GM12878 (cell line): ENCODE measurements around the gene ANKRD37.

Source experiments
- CTCF ChIP-seq, 3 experiments: IDR thresholded peaks in 2 of 3; conservative IDR thresholded peaks in 1 of 3; 2 replicates each; pipeline ENCODE4 v1.5.1; 2011; ENCODE audit warnings: low read depth in 3 of 3, low read length in 3 of 3, mild to moderate bottlenecking in 3 of 3, control low read depth in 2 of 3, moderate library complexity in 2 of 3, inconsistent platforms in 1 of 3, mixed read lengths in 1 of 3; ENCODE audit not compliant: control insufficient read depth in 2 of 3, insufficient read depth in 1 of 3; ENCODE audit errors: extremely low read depth in 1 of 3
- GABPA ChIP-seq: IDR thresholded peaks from 2 replicates; pipeline ENCODE4 v1.6.1; 2014; ENCODE audit warnings: antibody characterized with exemption, low read depth, mild to moderate bottlenecking, inconsistent platforms
- JUND ChIP-seq: IDR thresholded peaks from 2 replicates; pipeline ENCODE4 v1.6.1; 2012; ENCODE audit warnings: low read depth, mild to moderate bottlenecking, low read length, improper control_type of control experiment, moderate library complexity
- MXI1 ChIP-seq: fragments of 150-350 bp; IDR thresholded peaks from 2 replicates; pipeline ENCODE4 v1.6.1; 2011; ENCODE audit warnings: low read depth, mild to moderate bottlenecking, inconsistent platforms, low read length, improper control_type of control experiment
- RAD21 ChIP-seq: IDR thresholded peaks from 2 replicates; pipeline ENCODE4 v1.6.1; 2011; ENCODE audit warnings: mild to moderate bottlenecking, low read depth, low read length, moderate library complexity; ENCODE audit not compliant: insufficient read depth
- SMC3 ChIP-seq: IDR thresholded peaks from 2 replicates; pipeline ENCODE4 v1.6.1; 2011; ENCODE audit warnings: low read length, improper control_type of control experiment, borderline replicate concordance
- SUZ12 ChIP-seq: fragments of 200-600 bp; sonication (generic); IDR thresholded peaks from one replicate; pipeline ENCODE4 v1.6.1; 2018; ENCODE audit warnings: antibody characterized with exemption, mild to moderate bottlenecking; ENCODE audit not compliant: unreplicated experiment

GRCh38 chr4:185425647-185426352 lies 29.2 kb downstream of the ANKRD37 start, which contains the start of gene UFSP2:
- TF ChIP-seq JUND (peak; percentile 99), CTCF (IDR thresholded peaks at IDR 0.05 in 2 of 3, conservative IDR thresholded peaks at IDR 0.05 in 1 of 3; ENCODE audit: control insufficient read depth in 2 of 3, extremely low read depth in 1 of 3, insufficient read depth in 1 of 3, low read depth in 3 of 3, low read length in 3 of 3) (no peak), SMC3 (no peak), GABPA (no peak), RAD21 (0 out of 2 replicates have a peak, but pooled peaks have one; percentile 4), SUZ12 (no peak), MXI1 (peak; percentile 99)
